ENCODE measurements around the gene CIC.
"Not testable (repeated sequence)": the region's sequence is repeated elsewhere in the genome, so short reads cannot be mapped to it uniquely, and the experiment has no call there.

CIC gene

DNA sequence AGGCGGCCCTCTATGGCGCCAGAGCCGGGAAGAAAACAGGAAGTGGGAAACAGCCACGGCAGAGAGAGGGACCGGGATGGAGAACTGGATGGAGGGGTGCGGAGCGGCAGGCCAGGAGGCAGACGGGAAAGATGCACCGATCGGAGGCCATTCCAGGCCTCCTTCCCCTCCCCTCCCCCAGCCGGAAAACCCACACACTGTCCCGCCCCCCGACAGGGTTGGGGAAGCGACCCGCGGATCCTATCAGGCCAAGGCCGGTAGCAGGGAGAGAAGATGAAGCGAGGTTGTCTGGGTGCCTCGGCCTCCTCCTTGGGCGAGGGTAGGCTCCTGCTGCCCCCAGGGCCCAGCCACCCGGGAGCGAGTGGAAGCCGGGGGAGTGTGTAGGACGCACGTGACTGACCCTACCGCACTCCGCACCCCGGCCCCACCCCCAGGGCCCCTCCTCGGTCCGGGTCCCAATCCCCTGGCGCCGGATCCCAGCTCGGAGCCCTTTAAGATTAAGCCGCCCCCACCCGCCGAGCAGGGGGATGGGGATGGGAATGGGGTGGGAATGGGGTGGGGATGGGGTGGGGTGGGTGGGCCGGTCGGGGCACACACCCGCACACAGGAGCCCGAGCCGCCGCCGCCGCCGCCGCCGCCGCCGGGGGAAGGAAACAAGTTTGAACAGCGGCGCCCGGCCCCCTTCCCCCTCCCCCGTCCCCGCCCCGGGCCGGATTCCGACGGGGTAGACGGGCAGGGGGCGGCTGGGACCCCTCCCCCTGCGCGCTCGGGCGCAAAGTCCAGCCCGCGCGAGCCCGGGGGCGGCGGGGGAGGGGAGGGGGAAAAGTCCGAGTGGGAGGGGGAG, 15.6 kb upstream of the CIC start:
- TF ChIP-seq ZFX (IDR thresholded peaks at IDR 0.05; ENCODE audit: borderline replicate concordance), result no peak
- TF ChIP-seq, protein P1, sequence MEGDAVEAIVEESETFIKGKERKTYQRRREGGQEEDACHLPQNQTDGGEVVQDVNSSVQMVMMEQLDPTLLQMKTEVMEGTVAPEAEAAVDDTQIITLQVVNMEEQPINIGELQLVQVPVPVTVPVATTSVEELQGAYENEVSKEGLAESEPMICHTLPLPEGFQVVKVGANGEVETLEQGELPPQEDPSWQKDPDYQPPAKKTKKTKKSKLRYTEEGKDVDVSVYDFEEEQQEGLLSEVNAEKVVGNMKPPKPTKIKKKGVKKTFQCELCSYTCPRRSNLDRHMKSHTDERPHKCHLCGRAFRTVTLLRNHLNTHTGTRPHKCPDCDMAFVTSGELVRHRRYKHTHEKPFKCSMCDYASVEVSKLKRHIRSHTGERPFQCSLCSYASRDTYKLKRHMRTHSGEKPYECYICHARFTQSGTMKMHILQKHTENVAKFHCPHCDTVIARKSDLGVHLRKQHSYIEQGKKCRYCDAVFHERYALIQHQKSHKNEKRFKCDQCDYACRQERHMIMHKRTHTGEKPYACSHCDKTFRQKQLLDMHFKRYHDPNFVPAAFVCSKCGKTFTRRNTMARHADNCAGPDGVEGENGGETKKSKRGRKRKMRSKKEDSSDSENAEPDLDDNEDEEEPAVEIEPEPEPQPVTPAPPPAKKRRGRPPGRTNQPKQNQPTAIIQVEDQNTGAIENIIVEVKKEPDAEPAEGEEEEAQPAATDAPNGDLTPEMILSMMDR (IDR thresholded peaks at IDR 0.05), result no peak
- H3K27ac ChIP-seq, result peak overlapping the region; percentile 94

DNA sequence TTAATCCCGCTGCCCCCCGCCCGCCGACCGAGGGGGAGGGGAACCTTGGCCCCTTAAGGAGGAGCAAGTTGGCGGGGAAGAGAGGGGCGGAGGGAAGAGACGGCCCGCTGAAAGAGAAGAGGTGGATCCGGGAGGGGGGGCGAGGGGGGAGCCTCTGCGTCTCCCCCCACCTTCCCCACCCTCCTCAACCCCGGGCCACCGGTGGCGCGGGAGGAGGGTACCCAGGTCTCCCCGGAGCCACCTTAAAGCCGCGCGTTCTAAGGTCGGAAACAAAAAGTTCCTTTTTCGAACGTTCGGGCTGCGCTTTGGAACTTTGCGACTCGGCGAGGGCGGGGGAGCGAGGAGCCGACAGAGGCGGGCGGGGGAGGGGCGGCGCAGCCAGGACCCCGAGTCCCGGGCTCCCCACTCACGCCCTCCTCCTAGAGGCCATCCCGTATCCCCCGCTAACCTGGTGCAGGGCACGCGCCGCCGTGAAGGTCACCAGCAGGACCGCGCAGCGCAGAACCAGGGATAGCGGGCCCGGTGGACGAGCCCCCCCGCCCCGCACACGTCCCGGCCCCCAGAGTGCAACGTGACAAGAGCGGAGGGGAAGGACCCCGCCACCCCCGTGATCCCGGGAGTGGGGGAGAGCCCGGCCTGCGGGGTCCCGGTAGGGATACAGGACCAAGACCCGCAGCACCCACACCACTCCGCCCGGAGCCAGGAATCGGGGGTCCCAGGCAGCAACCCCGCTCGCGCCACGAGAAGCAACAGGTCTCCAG, 14.8 kb upstream of the CIC start:
- H3K27ac ChIP-seq, result peak overlapping the region; percentile 94
- TF ChIP-seq ZFX (IDR thresholded peaks at IDR 0.05; ENCODE audit: borderline replicate concordance), result no peak
- TF ChIP-seq, protein P1 (IDR thresholded peaks at IDR 0.05), result no peak

DNA sequence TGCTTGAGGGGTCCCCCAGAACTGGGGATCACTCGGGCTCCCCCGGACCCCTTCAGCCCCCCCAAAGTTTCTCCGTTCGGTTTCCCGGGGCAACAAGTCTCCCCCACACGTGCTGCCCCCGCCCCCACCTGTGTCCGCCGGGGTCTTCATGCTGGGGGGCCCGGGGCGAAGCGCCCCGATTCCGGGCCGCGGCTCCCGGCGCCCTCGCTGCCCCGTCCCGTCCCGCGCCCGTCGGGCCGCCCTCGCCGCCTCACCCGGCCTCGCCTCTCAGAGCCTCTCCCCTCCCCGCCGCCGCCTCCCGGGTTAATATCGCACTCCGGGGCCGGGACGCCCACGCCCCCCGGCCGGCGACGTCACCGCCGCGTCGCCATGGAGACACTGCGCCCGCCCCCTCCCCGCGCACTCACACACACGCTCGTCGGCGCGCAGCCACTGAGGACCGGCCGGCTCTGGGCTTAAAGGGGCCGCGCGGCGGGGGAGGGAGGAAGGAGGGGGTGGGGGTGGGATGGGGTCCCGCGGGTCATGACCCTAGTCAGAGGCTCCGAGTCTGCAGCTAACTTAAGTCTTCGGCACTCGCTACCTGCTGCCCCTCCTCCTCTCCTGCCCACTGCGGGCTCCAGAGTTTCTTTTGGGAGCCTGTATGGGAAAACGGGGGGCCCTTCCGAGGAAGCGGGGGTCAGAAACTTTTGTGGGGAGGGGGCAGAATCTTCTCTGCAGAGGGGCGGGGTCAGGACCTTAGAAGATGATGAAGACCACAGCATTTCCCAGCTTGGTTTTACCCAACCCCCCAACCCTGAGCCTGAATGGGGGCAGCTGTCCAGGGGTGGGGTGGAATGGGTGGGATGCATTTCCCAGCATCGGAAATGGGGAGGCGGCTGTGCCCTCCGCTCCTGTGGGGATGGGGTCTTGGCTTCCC, 13.9 kb upstream of the CIC start, which contains the start of gene ERF:
ERF (minus strand) TSS at position 279 of the 916 bp plus-strand sequence; CDS start at position 150, 129 bp downstream.
- TF ChIP-seq ZFX (IDR thresholded peaks at IDR 0.05; ENCODE audit: borderline replicate concordance), result no peak
- TF ChIP-seq, protein P1 (IDR thresholded peaks at IDR 0.05), result no peak
- peak within 1 kb of the TSS; percentile 94 for H3K27ac ChIP-seq

DNA sequence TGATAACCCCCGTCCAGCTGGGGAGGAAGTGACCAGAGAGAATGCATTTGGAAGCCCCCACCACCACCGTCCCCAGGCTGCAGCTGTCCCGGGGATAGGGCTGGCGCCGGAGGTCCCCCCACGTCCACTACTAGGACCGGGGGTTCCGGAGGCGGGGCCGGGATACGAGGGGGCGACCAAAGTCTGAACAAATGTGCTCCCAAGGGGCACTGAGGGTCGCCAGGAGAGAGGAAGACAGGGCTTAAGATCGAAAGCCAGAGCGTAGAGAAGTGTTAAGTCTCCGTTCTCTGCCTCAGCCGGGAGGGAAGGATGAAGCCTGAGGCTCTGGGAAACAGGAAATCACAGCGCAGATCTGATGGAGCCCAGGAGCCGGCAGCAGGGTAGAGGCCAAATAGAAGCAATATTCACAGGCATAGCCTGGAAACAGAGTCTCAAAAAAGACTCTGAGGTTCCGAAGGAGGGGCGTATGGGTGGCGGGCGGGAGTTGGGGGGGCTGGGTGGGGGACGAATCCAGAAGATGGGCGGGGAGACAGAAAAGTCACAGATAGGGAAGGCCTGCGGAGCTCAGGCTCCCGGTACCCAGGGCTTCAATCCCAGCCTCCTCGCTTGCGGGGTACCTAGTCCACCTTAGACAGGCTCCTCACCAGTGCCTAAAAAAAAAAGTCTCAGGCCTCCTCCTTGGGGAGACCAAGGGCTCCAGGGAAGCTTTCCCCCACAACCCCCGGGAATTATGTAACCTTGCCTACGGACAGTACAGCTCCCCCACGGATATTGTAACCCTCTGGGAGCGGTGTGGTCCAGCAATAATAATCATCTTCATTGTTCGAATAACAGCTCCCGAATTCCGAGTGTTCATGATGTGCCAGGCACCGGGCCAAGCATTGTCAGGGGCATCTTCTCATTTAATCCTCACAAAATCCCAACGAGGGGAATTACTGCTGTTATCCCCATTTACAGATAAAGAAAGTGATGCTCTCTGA, 13.0 kb upstream of the CIC start:
- H3K27ac ChIP-seq, result peak overlapping the region; percentile 94
- TF ChIP-seq, protein P1 (IDR thresholded peaks at IDR 0.05), result no peak
- no peak for TF ChIP-seq ZFX (IDR thresholded peaks at IDR 0.05; ENCODE audit: borderline replicate concordance)

DNA sequence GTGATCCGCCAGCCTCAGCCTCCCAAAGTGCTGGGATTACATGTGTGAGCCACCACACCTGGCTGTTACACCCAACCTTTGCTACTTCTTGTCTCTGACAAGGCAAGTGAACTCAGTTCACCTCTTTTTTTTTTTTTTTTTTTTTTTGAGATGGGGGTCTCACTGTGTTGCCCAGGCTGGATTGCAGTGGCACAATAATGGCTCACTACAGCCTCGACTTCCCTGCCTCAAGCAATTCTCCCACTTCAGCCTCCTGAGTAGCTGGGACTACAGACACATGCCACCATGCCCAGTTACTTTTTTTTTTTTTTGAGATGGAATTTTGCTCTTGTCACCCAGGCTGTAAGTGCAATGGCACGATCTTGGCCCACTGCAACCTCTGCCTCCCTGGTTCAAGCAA, 11.2 kb upstream of the CIC start:
- not testable (repeated sequence) for H3K27ac ChIP-seq

DNA sequence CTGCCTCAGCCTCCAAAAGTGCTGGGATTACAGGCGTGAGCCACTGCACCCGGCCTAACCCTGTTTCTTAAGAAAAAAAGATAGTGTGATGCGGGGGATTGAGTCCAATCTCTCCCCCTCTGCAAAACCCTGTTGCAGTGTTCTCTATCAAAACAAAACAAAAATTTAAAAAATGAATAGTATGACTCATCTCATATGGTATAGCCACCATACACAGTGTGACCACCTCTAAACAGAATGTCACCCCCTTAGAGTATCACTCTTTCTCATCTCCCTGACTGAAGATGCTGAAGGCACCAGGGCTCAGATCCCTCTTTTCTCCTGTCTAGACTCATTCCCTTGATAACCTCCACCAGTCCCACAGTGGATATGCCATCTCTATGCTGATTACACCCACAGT, 7.3 kb upstream of the CIC start:
- no peak overlapping the region for H3K27ac ChIP-seq
- TF ChIP-seq, protein P1 (IDR thresholded peaks at IDR 0.05), result no peak
- no peak for TF ChIP-seq ZFX (IDR thresholded peaks at IDR 0.05; ENCODE audit: borderline replicate concordance)

DNA sequence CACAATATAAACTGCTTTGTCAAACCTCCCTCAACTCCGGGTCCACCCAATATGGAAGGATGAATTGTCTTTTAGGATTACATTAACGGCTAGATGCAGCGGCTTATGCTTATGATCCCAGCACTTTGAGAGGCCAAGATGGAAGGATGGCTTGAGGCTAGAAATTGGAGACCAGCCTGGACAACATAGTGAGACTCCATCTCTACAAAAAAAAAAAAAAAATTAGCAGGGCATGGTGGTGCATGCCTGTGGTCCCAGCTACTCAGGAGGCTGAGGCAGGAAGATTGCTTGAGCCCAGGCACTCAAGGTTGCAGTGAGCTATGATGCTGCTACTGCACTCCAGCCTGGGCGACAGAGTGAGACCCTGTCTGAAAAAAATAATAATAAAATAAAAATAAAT, 2.9 kb upstream of the CIC start:
- H3K27ac ChIP-seq, result not testable (repeated sequence)

DNA sequence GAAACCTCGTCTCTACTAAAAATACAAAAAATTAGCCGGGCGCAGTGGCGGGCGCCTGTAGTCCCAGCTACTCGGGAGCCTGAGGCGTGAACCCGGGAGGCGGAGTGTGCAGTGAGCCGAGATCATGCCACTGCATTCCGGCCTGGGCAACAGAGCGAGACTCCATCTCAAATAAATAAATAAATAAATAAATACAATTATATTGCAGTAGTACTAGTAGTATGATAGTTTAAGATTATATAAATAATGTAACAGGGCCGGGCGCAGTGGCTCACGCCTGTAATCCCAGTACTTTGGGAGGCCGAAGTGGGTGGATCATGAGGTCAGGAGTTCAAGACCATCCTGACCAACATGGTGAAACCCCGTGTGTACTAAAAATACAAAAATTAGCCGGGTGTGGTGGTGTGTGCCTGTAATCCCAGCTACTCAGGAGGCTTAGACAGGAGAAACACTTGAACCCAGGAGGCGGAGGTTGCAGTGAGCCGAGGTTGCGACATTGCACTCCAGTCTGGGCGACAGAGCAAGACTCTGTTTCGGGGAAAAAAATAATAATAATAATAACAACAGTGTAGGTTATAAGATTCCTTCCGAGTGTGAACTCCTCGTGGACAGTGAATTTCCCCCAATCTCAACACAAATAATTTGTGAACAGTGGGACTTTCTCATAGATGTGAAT, 2.0 kb upstream of the CIC start:
- H3K27ac ChIP-seq, result peak overlapping the region; percentile 85
